Measurements from ENCODE around the gene PPFIA1.

- TF ChIP-seq, protein P1, sequence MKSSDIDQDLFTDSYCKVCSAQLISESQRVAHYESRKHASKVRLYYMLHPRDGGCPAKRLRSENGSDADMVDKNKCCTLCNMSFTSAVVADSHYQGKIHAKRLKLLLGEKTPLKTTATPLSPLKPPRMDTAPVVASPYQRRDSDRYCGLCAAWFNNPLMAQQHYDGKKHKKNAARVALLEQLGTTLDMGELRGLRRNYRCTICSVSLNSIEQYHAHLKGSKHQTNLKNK (CRISPR knock-in tag; IDR thresholded peaks at IDR 0.05): no peak
- TF ChIP-seq, protein P2, sequence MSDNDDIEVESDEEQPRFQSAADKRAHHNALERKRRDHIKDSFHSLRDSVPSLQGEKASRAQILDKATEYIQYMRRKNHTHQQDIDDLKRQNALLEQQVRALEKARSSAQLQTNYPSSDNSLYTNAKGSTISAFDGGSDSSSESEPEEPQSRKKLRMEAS (CRISPR knock-in tag; IDR thresholded peaks at IDR 0.05): no peak
- TF ChIP-seq CREM (CRISPR knock-in tag; IDR thresholded peaks at IDR 0.05) (no peak), MXD4 (CRISPR knock-in tag; IDR thresholded peaks at IDR 0.05; ENCODE audit: borderline replicate concordance) (no peak), EMX1 (CRISPR knock-in tag; IDR thresholded peaks at IDR 0.05) (no peak), JUN (CRISPR knock-in tag; IDR thresholded peaks at IDR 0.05) (no peak)
- TF ChIP-seq, protein P3, sequence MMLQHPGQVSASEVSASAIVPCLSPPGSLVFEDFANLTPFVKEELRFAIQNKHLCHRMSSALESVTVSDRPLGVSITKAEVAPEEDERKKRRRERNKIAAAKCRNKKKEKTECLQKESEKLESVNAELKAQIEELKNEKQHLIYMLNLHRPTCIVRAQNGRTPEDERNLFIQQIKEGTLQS (CRISPR knock-in tag; conservative IDR thresholded peaks at IDR 0.05): no peak
- TF ChIP-seq, protein P4, sequence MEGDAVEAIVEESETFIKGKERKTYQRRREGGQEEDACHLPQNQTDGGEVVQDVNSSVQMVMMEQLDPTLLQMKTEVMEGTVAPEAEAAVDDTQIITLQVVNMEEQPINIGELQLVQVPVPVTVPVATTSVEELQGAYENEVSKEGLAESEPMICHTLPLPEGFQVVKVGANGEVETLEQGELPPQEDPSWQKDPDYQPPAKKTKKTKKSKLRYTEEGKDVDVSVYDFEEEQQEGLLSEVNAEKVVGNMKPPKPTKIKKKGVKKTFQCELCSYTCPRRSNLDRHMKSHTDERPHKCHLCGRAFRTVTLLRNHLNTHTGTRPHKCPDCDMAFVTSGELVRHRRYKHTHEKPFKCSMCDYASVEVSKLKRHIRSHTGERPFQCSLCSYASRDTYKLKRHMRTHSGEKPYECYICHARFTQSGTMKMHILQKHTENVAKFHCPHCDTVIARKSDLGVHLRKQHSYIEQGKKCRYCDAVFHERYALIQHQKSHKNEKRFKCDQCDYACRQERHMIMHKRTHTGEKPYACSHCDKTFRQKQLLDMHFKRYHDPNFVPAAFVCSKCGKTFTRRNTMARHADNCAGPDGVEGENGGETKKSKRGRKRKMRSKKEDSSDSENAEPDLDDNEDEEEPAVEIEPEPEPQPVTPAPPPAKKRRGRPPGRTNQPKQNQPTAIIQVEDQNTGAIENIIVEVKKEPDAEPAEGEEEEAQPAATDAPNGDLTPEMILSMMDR (IDR thresholded peaks at IDR 0.05): no peak
- TF ChIP-seq, protein P5, sequence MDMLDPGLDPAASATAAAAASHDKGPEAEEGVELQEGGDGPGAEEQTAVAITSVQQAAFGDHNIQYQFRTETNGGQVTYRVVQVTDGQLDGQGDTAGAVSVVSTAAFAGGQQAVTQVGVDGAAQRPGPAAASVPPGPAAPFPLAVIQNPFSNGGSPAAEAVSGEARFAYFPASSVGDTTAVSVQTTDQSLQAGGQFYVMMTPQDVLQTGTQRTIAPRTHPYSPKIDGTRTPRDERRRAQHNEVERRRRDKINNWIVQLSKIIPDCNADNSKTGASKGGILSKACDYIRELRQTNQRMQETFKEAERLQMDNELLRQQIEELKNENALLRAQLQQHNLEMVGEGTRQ (CRISPR knock-in tag; IDR thresholded peaks at IDR 0.05): no peak
- TF ChIP-seq, protein P6, sequence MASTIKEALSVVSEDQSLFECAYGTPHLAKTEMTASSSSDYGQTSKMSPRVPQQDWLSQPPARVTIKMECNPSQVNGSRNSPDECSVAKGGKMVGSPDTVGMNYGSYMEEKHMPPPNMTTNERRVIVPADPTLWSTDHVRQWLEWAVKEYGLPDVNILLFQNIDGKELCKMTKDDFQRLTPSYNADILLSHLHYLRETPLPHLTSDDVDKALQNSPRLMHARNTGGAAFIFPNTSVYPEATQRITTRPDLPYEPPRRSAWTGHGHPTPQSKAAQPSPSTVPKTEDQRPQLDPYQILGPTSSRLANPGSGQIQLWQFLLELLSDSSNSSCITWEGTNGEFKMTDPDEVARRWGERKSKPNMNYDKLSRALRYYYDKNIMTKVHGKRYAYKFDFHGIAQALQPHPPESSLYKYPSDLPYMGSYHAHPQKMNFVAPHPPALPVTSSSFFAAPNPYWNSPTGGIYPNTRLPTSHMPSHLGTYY (CRISPR knock-in tag; IDR thresholded peaks at IDR 0.05): no peak
These were observed 55.3 kb downstream of the PPFIA1 start for GRCh38 chr11:70325824-70326223.

Measured in WTC11 (cell line).